ENCODE data around the gene REXO5. TPM values are rescaled to one million over a fixed set of nuclear protein-coding genes. Genes with fewer than 3 reads are reported as not detected.

The REXO5 gene
- total RNA-seq, 1 donor from 2014 or later: 1.8 TPM

GRCh38 chr16:20871258-20871657 lies 64.9 kb downstream of the REXO5 start:
- H3K36me3 Mint-ChIP-seq (ENCODE audit: low read depth, unreplicated experiment): peaks cover 11% of the 10 kb centered on the region
- no peaks in the 10 kb centered on the region for H3K27me3 Mint-ChIP-seq (ENCODE audit: low read depth, unreplicated experiment)
- Histone ChIP-seq H4K20me1 (ENCODE audit: insufficient read depth, low read length) (peaks cover 84% of the 10 kb centered on the region), H3K27me3 (ENCODE audit: insufficient read depth, low read length) (no peaks in the 10 kb centered on the region), H3K4me2 (ENCODE audit: low read length) (no peak overlapping the region), H3K9ac (ENCODE audit: low read length) (no peak overlapping the region), H3K9me3 (ENCODE audit: insufficient read depth, low read depth, low read length) (no peaks in the 10 kb centered on the region), H3K4me3 (ENCODE audit: insufficient read depth, low read depth, low read length) (no peak overlapping the region), H3K79me2 (ENCODE audit: insufficient read depth, low read length) (peaks cover 99% of the 10 kb centered on the region), H3K4me1 (ENCODE audit: insufficient read depth, low read length) (peaks cover 27% of the 10 kb centered on the region), H3K27ac (ENCODE audit: low read depth, low read length) (no peak overlapping the region), H2AFZ (ENCODE audit: low read depth, low read length) (no peak overlapping the region), H3K36me3 (ENCODE audit: insufficient read depth, low read length) (peaks cover 3% of the 10 kb centered on the region)
- no peaks in the 10 kb centered on the region for H3K9me3 Mint-ChIP-seq (ENCODE audit: unreplicated experiment)
- TF ChIP-seq EZH2 (IDR thresholded peaks at IDR 0.05; ENCODE audit: insufficient read depth, low read length): no peak
- TF ChIP-seq, protein P1, sequence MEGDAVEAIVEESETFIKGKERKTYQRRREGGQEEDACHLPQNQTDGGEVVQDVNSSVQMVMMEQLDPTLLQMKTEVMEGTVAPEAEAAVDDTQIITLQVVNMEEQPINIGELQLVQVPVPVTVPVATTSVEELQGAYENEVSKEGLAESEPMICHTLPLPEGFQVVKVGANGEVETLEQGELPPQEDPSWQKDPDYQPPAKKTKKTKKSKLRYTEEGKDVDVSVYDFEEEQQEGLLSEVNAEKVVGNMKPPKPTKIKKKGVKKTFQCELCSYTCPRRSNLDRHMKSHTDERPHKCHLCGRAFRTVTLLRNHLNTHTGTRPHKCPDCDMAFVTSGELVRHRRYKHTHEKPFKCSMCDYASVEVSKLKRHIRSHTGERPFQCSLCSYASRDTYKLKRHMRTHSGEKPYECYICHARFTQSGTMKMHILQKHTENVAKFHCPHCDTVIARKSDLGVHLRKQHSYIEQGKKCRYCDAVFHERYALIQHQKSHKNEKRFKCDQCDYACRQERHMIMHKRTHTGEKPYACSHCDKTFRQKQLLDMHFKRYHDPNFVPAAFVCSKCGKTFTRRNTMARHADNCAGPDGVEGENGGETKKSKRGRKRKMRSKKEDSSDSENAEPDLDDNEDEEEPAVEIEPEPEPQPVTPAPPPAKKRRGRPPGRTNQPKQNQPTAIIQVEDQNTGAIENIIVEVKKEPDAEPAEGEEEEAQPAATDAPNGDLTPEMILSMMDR (IDR thresholded peaks at IDR 0.05; ENCODE audit: insufficient read depth, low read depth, low read length): no peak
- peaks cover 41% of the 10 kb centered on the region for H3K4me1 Mint-ChIP-seq (ENCODE audit: low read depth, unreplicated experiment)
- no peak for FAIRE-seq
- H3K27ac Mint-ChIP-seq (ENCODE audit: unreplicated experiment): no peak overlapping the region
- H3K4me3 Mint-ChIP-seq (ENCODE audit: unreplicated experiment): no peak overlapping the region
- DNase-seq (ENCODE audit: low read depth): no peak

- Histone ChIP-seq H3K4me2 (ENCODE audit: low read length) (no peak overlapping the region), H3K4me1 (ENCODE audit: insufficient read depth, low read length) (peaks cover 19% of the 10 kb centered on the region), H3K79me2 (ENCODE audit: insufficient read depth, low read length) (peaks cover 99% of the 10 kb centered on the region), H4K20me1 (ENCODE audit: insufficient read depth, low read length) (peaks cover 86% of the 10 kb centered on the region), H3K36me3 (ENCODE audit: insufficient read depth, low read length) (peaks cover 3% of the 10 kb centered on the region), H3K27me3 (ENCODE audit: insufficient read depth, low read length) (no peaks in the 10 kb centered on the region), H3K9me3 (ENCODE audit: insufficient read depth, low read depth, low read length) (no peaks in the 10 kb centered on the region), H3K9ac (ENCODE audit: low read length) (no peak overlapping the region), H3K4me3 (ENCODE audit: insufficient read depth, low read depth, low read length) (no peak overlapping the region), H3K27ac (ENCODE audit: low read depth, low read length) (no peak overlapping the region), H2AFZ (ENCODE audit: low read depth, low read length) (no peak overlapping the region)
- H3K36me3 Mint-ChIP-seq (ENCODE audit: low read depth, unreplicated experiment): peaks cover 6% of the 10 kb centered on the region
- no peak for TF ChIP-seq EZH2 (IDR thresholded peaks at IDR 0.05; ENCODE audit: insufficient read depth, low read length)
- TF ChIP-seq, protein P1 (IDR thresholded peaks at IDR 0.05; ENCODE audit: insufficient read depth, low read depth, low read length): no peak
- no peak overlapping the region for H3K4me3 Mint-ChIP-seq (ENCODE audit: unreplicated experiment)
- FAIRE-seq (no peak), DNase-seq (ENCODE audit: low read depth) (peak; percentile 51)
- peaks cover 36% of the 10 kb centered on the region for H3K4me1 Mint-ChIP-seq (ENCODE audit: low read depth, unreplicated experiment)
- H3K27ac Mint-ChIP-seq (ENCODE audit: unreplicated experiment): no peak overlapping the region
- H3K9me3 Mint-ChIP-seq (ENCODE audit: unreplicated experiment): no peaks in the 10 kb centered on the region
- H3K27me3 Mint-ChIP-seq (ENCODE audit: low read depth, unreplicated experiment): no peaks in the 10 kb centered on the region
These were observed 65.9 kb downstream of the REXO5 start for GRCh38 chr16:20871941-20872815.

DNA sequence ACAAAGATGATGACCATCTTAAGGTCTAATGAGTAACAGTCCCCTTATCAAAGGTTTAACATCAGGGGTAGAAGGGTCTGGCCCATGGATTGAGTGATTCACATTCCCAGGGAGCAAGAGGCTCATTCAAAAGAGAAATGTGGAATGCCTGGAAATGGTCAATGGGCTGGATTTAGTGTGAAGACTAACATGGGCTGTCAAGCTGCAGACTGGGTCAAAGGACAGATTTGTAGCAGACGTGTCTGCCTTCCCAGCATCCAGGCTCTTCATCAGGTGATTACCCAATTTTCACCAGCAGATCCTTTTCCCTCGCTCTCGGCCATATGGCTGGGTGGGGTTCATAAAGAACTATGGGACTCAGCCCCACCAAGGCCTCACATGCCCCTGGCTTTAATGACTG lies 67.0 kb downstream of the REXO5 start:
- peaks cover 17% of the 10 kb centered on the region for H3K4me1 ChIP-seq (ENCODE audit: insufficient read depth, low read length)
- peaks cover 38% of the 10 kb centered on the region for H3K4me1 Mint-ChIP-seq (ENCODE audit: low read depth, unreplicated experiment)
- no peaks in the 10 kb centered on the region for H3K9me3 Mint-ChIP-seq (ENCODE audit: unreplicated experiment)
- no peak overlapping the region for H3K4me3 Mint-ChIP-seq (ENCODE audit: unreplicated experiment)
- no peak for TF ChIP-seq EZH2 (IDR thresholded peaks at IDR 0.05; ENCODE audit: insufficient read depth, low read length)
- TF ChIP-seq, protein P1 (IDR thresholded peaks at IDR 0.05; ENCODE audit: insufficient read depth, low read depth, low read length): no peak
- no peaks in the 10 kb centered on the region for H3K9me3 ChIP-seq (ENCODE audit: insufficient read depth, low read depth, low read length)
- H3K4me3 ChIP-seq (ENCODE audit: insufficient read depth, low read depth, low read length): no peak overlapping the region
- H4K20me1 ChIP-seq (ENCODE audit: insufficient read depth, low read length): peaks cover 89% of the 10 kb centered on the region
- no peak overlapping the region for H2AFZ ChIP-seq (ENCODE audit: low read depth, low read length)
- peaks cover 3% of the 10 kb centered on the region for H3K36me3 ChIP-seq (ENCODE audit: insufficient read depth, low read length)
- peaks cover 99% of the 10 kb centered on the region for H3K79me2 ChIP-seq (ENCODE audit: insufficient read depth, low read length)
- no peak overlapping the region for H3K27ac Mint-ChIP-seq (ENCODE audit: unreplicated experiment)
- H3K27me3 ChIP-seq (ENCODE audit: insufficient read depth, low read length): no peaks in the 10 kb centered on the region
- no peak overlapping the region for H3K27ac ChIP-seq (ENCODE audit: low read depth, low read length)
- peaks cover 3% of the 10 kb centered on the region for H3K36me3 Mint-ChIP-seq (ENCODE audit: low read depth, unreplicated experiment)
- FAIRE-seq (no peak), DNase-seq (ENCODE audit: low read depth) (no peak)
- no peak overlapping the region for H3K9ac ChIP-seq (ENCODE audit: low read length)
- H3K27me3 Mint-ChIP-seq (ENCODE audit: low read depth, unreplicated experiment): no peaks in the 10 kb centered on the region
- no peak overlapping the region for H3K4me2 ChIP-seq (ENCODE audit: low read length)
